ENCODE measurements around the gene IRGQ.

- TF ChIP-seq EP300 (IDR thresholded peaks at IDR 0.05) (no peak), CTCF (IDR thresholded peaks at IDR 0.05) (no peak)
These were observed 42.3 kb downstream of the IRGQ start for GRCh38 chr19:43553656-43554055.
